DMS53 (cell line): ENCODE data around the gene B3GALT4.
"Not testable (repeated sequence)": the region's sequence is repeated elsewhere in the genome, so short reads cannot be mapped to it uniquely, and the experiment has no call there.

ENCODE experiments used
- DNase-seq: peaks from one replicate; lab custom pipeline; 2025; lab: John Stamatoyannopoulos, UW

Gene B3GALT4

GRCh38 chr6:33272275-33273128 is 4.4 kb upstream of the B3GALT4 start:
- DNase-seq = no peak

DNA sequence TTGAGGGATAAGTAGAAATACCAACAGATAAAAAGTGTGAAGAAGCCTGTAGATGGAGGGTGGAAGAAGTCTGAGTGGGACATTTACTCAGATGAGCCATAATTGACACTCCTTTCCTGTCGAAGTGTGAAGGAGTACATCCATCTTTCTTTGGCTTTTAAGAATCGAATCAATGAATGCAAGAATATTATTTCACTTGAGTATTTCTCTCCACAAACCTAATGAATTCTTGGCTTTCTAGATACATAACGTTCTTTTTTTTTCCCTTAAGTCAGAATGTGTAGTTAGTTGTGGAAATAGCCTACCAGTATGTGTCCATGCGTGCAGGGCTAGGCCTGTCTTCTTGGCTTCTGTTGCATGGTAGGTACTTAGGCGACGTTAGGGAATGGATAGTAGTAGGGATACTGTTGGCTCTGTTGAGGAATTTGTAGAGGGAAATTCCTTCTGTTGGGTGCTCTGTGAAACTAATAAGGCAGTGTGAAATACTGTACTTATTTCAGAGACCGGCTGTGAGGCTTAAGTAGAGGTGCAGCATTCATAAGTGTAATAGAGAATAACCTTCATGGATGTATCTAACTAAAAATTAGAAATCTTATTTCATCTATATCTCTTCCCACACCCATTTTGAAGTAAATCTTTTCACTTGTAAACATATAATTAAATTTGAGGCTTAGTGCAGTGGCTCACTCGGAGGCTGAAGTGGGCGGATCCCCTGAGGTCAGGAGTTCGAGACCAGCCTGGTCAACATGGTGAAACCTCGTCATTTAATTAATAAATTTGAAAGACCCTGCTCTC is 3.6 kb upstream of the B3GALT4 start:
- no peak for DNase-seq

GRCh38 chr6:33273924-33274902 is 2.7 kb upstream of the B3GALT4 start:
- DNase-seq = no peak

GRCh38 chr6:33275795-33276580 is 935 bp upstream of the B3GALT4 start:
- not testable (repeated sequence) for DNase-seq

GRCh38 chr6:33276581-33276863 is 401 bp upstream of the B3GALT4 start:
- no peak for DNase-seq

GRCh38 chr6:33277663-33278391 is 904 bp downstream of the B3GALT4 start:
- no peak for DNase-seq

DNA sequence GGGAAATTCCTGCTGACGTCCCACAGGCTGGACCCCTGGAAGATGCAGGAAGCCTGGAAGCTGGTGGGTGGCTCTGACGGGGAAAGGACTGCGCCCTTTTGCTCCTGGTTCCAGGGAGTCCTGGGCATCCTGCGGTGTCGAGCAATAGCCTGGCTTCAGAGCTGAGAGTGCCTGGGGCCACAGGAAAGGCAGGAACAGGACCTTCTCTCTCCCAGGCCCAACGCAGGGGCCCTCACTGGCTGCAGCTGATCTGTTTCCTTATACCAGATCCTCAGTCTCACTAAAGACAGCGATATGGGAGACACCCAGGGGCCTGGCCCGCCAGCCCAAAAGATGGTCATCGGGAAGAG is 1.4 kb downstream of the B3GALT4 start:
- peak; percentile 35 for DNase-seq

- no peak for DNase-seq
Observed at GRCh38 chr6:33278810-33279209, 1.9 kb downstream of the B3GALT4 start.

- no peak for DNase-seq
Observed at GRCh38 chr6:33279257-33279695, 2.4 kb downstream of the B3GALT4 start.

- DNase-seq = peak; percentile 91
Observed at GRCh38 chr6:33279971-33280511, 3.1 kb downstream of the B3GALT4 start.

DNA sequence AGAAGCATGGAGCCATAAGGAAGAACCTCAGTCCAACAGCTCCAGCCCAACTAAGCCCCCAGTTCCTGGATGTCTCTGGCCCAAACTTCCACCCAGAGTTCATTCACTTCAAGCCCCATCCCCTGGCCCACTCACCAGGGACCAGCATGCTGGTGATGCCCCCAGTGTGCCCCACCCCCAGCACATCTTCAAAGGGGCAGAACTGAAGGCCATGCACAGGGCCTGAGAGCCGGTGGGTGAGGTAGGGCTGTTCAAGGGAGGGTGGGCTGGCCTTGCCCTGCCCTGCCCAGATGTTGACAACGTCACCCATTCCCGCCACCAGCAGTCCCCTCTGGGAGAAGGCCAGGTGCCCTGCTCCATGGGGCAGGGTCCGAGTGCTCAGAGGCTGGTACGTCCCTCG is 3.6 kb downstream of the B3GALT4 start:
- DNase-seq = no peak

GRCh38 chr6:33285214-33285613 is 8.3 kb downstream of the B3GALT4 start:
- not testable (repeated sequence) for DNase-seq

DNA sequence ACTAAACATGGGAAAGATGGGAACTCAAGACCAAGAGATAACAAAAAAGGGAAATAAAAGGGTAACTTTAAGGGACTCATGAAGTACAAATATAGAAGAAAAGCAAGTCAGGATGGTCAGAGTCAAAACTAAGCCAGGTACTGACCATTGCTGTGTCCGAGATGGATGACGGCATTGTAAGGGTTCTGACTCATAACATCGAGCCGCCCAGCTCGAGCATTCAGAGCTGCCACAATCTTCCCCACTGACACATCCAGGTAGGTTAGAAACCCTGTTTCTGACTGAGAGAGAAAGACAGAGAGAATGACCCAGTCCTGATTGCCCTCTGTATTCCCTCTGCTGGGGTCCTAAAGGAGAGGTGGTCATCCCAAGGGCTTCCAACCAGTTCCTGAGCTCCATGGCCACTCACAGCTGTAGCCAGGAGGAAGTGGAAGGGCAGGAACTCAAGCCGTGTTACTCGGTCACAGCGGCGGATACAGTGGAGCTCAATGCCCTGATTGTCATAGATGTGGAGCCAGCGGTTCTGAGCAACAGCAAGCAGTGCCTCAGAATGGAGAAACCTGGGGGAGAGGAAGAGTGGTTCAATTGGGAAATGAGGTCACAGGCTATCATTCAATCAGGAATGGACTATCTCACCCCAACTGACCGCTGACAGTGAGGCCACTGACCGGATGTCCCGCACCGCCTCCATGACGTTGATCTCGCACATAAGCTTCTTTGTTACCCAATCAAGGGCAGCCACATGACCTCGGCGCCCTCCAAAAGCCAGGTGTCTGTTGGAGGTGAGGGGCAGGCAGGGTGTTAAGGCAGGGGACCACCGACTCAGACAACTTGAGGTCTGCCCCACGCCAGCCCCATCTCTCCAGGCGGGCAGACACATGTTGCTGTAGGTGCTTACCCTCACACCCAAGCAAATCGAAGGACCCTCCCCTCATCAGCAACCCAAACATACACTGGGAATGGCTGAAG is 10.3 kb downstream of the B3GALT4 start:
- DNase-seq = no peak

DNA sequence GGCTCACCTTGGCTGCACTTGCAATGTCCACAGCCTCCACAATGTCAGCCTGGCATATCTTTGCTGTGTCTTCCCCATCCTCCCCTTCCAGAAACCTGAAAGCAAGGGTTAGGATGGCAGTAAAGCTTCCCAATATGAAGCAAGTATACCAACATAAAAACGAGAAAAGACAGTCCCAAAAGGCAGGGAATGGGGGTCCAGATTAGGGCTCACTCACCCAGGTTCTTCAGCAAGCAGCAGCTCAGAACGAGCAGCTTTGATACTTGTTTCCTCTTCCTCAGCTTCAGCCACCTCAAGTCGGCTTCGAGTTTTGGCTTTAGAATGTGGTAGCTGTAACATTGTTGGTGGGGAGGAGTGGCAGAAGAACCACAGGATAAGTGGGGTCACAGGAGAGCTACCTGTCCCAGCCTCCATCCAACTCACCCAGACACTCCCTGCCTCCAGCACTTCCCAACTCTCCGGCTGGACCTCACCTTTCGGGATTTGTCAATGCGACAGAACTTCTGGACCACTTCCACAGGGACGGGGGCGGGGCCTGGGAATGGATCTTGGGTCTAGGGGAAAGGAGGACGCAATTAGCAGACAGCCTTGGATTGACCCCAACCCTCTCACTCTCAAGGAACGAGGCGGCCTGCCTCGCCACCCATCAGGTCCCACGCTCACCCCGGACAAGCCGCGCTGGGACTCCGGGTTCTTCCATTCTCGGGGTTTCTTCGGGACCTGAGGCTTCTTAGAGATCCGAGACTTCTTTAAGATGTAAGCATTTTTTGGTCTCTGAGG is 11.4 kb downstream of the B3GALT4 start:
- no peak for DNase-seq

DNA sequence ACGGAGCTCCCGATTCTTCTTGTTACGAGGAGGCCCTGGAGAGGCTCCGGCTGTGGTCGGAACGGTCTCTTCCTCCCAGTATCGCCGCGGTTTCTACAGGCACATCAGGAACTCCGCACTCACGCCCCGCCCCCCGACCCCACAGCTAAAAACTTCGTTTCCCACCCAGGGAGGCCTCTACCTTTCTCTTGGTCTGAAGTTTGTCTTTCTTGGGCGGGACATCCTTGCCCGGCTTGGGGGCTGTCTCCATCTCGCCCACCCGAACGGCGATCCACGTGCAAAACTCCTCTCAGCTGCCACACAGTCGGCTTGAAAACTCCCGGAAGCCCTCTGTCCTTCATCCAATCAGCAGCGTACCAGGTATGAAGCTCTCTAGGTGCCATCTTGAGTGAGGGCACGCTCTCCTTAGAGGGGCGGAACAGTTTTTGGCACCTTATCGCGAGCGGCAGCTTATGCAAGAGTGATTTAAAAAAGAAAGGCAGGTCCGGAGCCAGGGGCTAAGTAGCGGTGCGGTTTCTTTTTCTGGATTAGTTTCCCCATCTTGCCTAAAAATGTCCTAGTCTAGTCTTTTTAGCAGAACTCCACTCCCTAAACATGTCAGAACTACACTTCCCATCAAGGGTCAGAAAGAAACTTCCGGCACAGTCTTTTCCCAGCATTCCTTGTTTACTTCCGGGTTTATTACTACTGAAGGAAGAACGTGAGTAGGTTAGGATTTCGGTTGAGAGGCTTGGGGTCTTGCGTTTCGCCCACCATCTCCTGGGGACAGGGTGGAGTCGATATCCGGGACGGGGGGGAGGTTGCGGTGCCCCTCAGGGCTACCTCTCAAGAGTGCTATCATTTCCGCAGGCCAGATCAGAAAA is 12.2 kb downstream of the B3GALT4 start, which contains the start of the genes PFDN6 and WDR46:
Gene PFDN6, plus strand, starts transcription at position 681 of the 863 bp plus-strand sequence. CDS start 256 bp downstream, outside the sequence.
Gene WDR46, minus strand, starts transcription at position 319 of the 863 bp plus-strand sequence. Its CDS starts 69 bp downstream, at position 250.
- DNase-seq = peak; percentile 95

GRCh38 chr6:33289784-33290315 is 12.9 kb downstream of the B3GALT4 start:
- DNase-seq = peak; percentile 53

GRCh38 chr6:33290459-33290858 is 13.5 kb downstream of the B3GALT4 start:
- no peak for DNase-seq
